ENCODE data around the gene LRP1.

GRCh38 chr12:57255916-57256315 lies 127.6 kb downstream of the LRP1 start:
- no peak for TF ChIP-seq TAF1 (IDR thresholded peaks at IDR 0.05; ENCODE audit: borderline replicate concordance, insufficient read depth, low read length)
- TF ChIP-seq SIN3A (IDR thresholded peaks at IDR 0.05; ENCODE audit: borderline replicate concordance, insufficient read depth, low read length) = no peak
- no peak for TF ChIP-seq POLR2AphosphoS5 (IDR thresholded peaks at IDR 0.05; ENCODE audit: low read depth, low read length)
- TF ChIP-seq REST (IDR thresholded peaks at IDR 0.05; ENCODE audit: insufficient read depth in 1 of 2, low read depth in 2 of 2, low read length in 2 of 2) = no peak

Data from PFSK-1 (cell line).